K562 (cell line): ENCODE data around the gene MYMX. TPM values are rescaled to one million over a fixed set of nuclear protein-coding genes. Genes with fewer than 3 reads are reported as not detected.
A peak's percentile ranks its signal among the peaks of the same experiment; 100 is the strongest.

Source experiments
- ARID3B ChIP-seq: fragments of 250-450 bp; sonication (Bioruptor Pico); IDR thresholded peaks from 2 replicates; pipeline ENCODE4 v1.4.0; 2020; ENCODE audit warnings: borderline replicate concordance
- ATF6 ChIP-seq: sonication (generic); formaldehyde crosslinking; IDR thresholded peaks from 2 replicates; pipeline ENCODE4 v1.4.0; 2020; ENCODE audit warnings: mild to moderate bottlenecking, missing genetic modification reagents
- BRF1 ChIP-seq: IDR thresholded peaks from 3 replicates; pipeline ENCODE4 v1.6.1; 2011; ENCODE audit warnings: borderline replicate concordance, mild to moderate bottlenecking; ENCODE audit not compliant: insufficient read length; ENCODE audit errors: extremely low read depth
- CHD4 ChIP-seq: fragments of 200-600 bp; sonication (generic); IDR thresholded peaks from 3 replicates; pipeline ENCODE4 v1.6.1; 2012; ENCODE audit warnings: low read depth, mild to moderate bottlenecking, mixed read lengths, low read length, inconsistent platforms; ENCODE audit not compliant: insufficient read depth, insufficient replicate concordance, poor library complexity, severe bottlenecking
- CTCF ChIP-seq, 3 experiments: IDR thresholded peaks in 2 of 3; conservative IDR thresholded peaks in 1 of 3; 2 replicates each; pipeline ENCODE4 v1.5.1; 2011 to 2012; ENCODE audit warnings: low read length in 3 of 3, mild to moderate bottlenecking in 3 of 3, control low read depth in 2 of 3, improper control_type of control experiment in 1 of 3, inconsistent platforms in 1 of 3, low read depth in 1 of 3, mixed read lengths in 1 of 3, moderate library complexity in 1 of 3; ENCODE audit not compliant: insufficient read depth in 2 of 3
- FOXO4 ChIP-seq: fragments of 450-650 bp; formaldehyde crosslinking; IDR thresholded peaks from 2 replicates; pipeline ENCODE4 v1.4.0; 2020; ENCODE audit warnings: mild to moderate bottlenecking, moderate library complexity
- REST ChIP-seq, 2 experiments: fragments of 450-650 bp; formaldehyde crosslinking in 1 of 2; IDR thresholded peaks; 2 replicates each; pipeline versions ENCODE4 v1.4.0 to v1.6.1; 2014 to 2020; ENCODE audit warnings: mild to moderate bottlenecking in 2 of 2, borderline replicate concordance in 1 of 2, low read depth in 1 of 2
- SMARCA5 ChIP-seq: fragments of 450-650 bp; IDR thresholded peaks from 2 replicates; pipeline ENCODE4 v1.6.1; 2016
- polyA plus RNA-seq, 8 experiments: library from polyadenylated mRNA; depleted of rRNA in 4 of 8; stranded (reverse) in 5 of 8; unstranded in 3 of 8; fragments of >200 nt; fragmentation: Nextera tagmentation in 2 of 8; fragmentation: Illumina TruSeq in 1 of 8; extraction: Ambion mirVana in 2 of 8; extraction: Trizol in 1 of 8; gene quantifications; 2 replicates each; pipeline versions ENCODE4 v1.2.1 to v1.2.3, GENCODE V29; 2011 to 2014; ENCODE audit warnings: inconsistent platforms in 1 of 8, missing spikeins in 1 of 8
- total RNA-seq, 7 experiments: library from RNA; depleted of rRNA in 6 of 7; stranded (reverse); fragments of >200 nt in 6 of 7; fragmentation: Illumina TruSeq in 2 of 7; extraction: Trizol in 2 of 7; gene quantifications; 2 replicates each; pipeline versions ENCODE4 v1.2.1 to v1.2.3, GENCODE V29; 2011 to 2021; ENCODE audit warnings: low replicate concordance in 1 of 7

MYMX gene
- total and polyA plus RNA-seq, 9 of the 15 experiments (the other 6 are each of a cell fraction or from before 2014, with no cell fraction given), result 0.12 TPM; not detected in 8

GRCh38 chr6:44224029-44224964 lies 7.6 kb downstream of the MYMX start (continued):
- TF ChIP-seq REST (IDR thresholded peaks at IDR 0.05; ENCODE audit: borderline replicate concordance) (no peak), REST (CRISPR knock-in tag; IDR thresholded peaks at IDR 0.05; ENCODE audit: low read depth) (no peak), BRF1 (no peak), CTCF (IDR thresholded peaks at IDR 0.05 in 2 of 3, conservative IDR thresholded peaks at IDR 0.05 in 1 of 3; ENCODE audit: insufficient read depth in 2 of 3, low read depth in 1 of 3, low read length in 3 of 3) (peak in 2 of 3 experiments; percentile 32 to 38; a peak in 2 of 6 replicates), ATF6 (CRISPR knock-in tag) (no peak), ARID3B (CRISPR knock-in tag) (0 out of 2 replicates have a peak, but pooled peaks have one; percentile 46), SMARCA5 (peak; percentile 62; the same call in 1 of the 2 replicates), CHD4 (peak; percentile 76), FOXO4 (0 out of 2 replicates have a peak, but pooled peaks have one; percentile 38)
